ENCODE data around the gene TMEM151B. TPM values are rescaled to one million over a fixed set of nuclear protein-coding genes. Genes with fewer than 3 reads are reported as not detected.
A peak's percentile ranks its signal among the peaks of the same experiment; 100 is the strongest.

The TMEM151B gene
- polyA plus RNA-seq, 10 donors: 0.07 to 1.1 (median 0.33) TPM

- no peak for DNase-seq
These were observed 19.5 kb upstream of the TMEM151B start for GRCh38 chr6:44250718-44251123.

- no peak for DNase-seq
These were observed 18.4 kb upstream of the TMEM151B start for GRCh38 chr6:44251576-44252524.

DNA sequence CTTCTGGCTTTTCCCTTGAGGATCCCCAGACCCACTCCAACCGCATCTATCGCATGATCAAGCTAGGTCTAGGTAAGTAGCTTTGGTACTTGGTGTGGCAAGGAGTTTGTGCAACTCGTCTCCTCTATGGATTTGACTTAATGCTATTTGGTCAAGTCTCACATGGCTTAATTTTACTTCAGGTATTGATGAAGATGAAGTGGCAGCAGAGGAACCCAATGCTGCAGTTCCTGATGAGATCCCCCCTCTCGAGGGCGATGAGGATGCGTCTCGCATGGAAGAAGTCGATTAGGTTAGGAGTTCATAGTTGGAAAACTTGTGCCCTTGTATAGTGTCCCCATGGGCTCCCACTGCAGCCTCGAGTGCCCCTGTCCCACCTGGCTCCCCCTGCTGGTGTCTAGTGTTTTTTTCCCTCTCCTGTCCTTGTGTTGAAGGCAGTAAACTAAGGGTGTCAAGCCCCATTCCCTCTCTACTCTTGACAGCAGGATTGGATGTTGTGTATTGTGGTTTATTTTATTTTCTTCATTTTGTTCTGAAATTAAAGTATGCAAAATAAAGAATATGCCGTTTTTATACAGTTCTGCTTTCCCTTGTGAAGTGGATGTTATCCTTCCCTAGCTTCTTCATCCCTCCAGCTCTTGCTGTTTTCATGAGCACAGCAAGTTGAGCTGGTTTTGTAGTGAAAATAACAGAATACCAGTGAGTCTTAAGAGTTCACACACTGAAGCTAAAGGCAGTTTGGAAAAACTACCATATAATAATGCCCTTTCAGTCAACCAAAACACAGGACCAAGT, 16.7 kb upstream of the TMEM151B start:
- DNase-seq: no peak

- DNase-seq: no peak
These were observed 15.8 kb upstream of the TMEM151B start for GRCh38 chr6:44254191-44255104.

DNA sequence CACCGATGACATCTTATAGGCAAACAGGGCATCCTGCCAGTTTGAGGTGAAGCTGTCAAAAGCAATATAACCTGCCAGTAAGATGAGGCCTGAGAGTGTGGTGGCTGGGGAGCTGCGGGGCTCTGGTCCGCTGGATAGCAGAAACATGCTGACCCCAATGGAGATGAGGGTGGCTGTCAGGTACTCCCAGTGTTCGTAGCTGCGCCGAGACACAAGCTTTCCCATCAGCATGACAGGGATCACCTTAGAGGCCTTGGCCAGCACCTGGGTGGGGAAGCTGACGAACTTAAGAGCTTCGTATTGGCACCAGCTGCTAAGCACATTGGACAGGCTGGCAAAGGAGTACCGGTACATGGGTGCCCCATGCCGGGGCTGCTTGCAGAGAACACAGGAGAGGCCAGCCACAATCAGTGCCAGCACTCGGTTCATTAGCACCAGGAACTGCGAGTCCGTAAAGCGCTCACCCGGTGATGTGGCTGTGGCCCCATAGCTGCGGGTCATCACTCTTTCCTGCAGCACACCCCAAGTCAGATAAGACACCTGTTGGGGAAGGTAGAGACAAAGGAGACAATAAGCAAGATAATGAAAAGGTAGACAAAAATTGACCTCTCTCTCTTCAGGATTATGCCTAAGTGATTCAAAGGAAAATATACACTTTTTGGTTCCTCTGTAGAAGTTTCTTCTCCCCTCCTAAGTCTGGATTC, 15.0 kb upstream of the TMEM151B start:
- DNase-seq: no peak

GRCh38 chr6:44255871-44256774, 14.1 kb upstream of the TMEM151B start:
- DNase-seq: no peak

DNA sequence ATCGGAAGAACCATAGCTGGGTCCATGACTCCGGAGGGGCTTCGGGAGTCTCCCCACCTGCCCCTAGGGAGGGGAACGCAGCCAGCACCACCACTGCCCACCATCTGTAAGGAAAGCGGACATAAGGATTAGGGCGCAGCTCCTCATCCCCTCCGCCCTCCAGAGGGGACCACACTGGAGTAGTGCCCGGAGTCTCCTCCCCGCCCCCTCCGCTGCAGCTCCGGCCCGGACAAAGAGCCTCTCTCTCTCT, 13.6 kb upstream of the TMEM151B start:
- DNase-seq: peak in 1 of 3 donors; percentile 64

DNA sequence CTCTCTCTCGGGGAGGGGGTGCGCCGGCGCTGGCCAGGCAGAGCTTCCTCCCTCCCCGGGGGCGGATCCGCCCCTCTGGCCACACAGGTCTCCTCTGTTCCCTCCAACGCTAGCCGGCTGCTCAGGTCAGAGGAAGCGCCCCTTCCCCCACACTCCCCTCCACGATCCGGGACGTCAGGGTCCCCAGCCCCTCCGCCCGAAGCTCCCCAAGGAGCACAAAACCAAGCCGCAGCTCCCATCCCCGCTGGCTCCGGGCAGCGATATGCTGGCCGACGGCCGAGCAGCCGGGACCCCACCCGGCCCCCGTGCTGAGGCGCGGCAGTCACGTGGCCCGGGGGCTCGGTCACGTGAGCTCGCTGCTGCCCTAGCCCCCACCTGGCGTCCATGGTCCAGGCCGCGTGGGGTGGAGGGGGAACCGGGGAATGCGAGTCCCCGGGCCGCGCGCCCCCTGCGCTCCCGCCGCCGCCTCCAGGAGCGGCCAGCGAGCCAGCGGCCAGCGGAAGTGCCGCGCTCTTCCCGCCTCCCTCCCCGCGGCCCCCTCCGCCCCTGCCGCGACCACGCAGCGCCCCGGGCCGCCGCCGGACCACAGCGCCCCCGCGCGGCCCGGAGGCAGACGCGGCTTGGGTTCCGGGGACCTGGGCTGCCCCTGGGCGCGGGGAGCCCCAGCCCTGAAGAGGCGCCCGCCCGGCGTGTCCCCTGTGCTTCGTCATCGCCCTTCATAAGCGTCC, 13.1 kb upstream of the TMEM151B start, which contains the start of gene SLC35B2:
Gene SLC35B2, minus strand, starts transcription at position 504 of the 728 bp plus-strand sequence. Its CDS starts 118 bp downstream, at position 386.
- peak; percentile 64 to 93 (median 81) for DNase-seq

GRCh38 chr6:44257753-44258324, 12.4 kb upstream of the TMEM151B start:
- DNase-seq: no peak

DNA sequence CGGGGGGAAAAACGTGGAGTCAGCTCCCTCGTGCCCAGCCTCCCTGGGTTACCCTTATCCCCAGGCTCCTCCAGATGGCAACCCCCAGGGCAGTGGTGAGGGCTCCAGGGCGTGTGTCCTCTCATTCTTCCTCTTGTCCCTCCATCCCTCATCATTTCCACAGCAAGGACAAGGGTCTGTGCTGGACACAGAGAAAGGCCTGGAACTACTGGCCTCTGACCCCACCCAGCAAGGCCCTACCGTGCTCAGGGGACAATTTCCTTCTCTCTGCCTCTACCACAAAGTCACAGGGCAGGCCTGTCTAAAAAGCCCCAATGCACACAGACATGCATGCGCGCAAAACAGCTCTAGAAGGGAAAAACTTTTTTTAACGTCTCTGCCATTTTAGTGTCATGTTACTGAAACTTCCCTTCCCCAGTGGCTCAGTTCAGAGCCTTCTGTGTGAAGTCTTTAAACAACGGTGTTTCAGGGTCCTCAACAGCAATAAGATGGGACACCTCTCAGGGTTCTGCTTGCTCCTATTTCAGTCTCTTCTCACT, 11.9 kb upstream of the TMEM151B start:
- no peak for DNase-seq

- no peak for DNase-seq
These were observed 11.3 kb upstream of the TMEM151B start for GRCh38 chr6:44258921-44259320.

DNA sequence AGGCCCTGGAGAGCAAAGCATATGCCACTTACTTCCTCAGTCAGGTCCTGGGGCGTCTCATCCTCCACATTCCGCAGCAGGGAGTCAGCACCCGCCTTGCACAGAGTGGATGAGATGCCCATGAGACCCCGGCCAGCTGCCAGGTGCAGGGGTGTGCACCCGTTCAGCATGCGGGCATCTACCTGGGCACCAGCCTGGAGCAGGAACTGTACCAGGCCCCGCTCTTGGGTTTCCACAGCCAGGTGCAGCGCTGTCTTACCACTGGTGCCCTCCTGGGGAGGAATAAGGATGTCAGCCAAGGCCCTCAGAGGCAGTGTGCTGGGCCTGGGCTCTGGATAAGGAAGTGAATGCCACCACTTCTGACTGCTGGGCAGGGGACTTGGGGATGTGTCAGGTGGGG, 10.2 kb upstream of the TMEM151B start:
- DNase-seq: no peak

DNA sequence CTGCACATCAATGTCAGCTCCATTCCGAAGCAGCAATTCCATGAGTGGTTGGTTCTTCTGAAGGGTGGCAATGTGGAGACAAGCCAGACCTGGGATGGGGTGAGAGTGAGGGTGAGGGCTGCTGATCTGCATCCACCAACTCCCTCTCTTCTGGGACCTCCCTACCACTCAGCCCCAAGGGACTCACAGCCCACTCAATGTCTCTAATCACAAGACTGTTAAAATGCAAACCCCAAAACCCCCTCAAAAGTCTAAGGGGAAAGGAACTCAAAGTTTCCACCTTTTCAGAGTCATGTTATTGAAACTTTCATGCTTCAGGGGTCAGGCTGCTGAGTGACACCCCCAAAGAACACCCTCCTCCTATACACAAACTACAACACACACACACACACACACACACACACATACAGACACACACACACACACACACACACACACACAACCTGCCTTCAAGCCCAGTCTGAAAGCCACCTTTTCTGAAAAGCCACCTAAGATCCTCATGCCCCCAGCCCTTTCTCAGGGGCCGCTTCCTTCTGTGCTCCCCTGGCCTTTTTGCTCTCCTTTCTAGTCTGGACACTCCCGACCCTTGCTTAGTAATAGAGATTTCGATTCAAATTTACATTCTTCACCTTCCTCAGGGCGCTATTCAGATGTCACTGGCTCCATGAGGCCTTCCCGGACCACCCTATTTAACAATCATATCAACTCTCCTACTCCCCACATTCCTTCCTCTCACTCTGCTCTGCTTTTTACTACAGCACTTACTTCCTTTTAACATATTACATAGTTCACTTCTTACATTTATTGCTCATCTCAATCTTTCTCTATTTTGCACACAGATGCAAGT, 9.6 kb upstream of the TMEM151B start:
- DNase-seq: no peak

GRCh38 chr6:44261581-44261980, 8.7 kb upstream of the TMEM151B start:
- no peak for DNase-seq

DNA sequence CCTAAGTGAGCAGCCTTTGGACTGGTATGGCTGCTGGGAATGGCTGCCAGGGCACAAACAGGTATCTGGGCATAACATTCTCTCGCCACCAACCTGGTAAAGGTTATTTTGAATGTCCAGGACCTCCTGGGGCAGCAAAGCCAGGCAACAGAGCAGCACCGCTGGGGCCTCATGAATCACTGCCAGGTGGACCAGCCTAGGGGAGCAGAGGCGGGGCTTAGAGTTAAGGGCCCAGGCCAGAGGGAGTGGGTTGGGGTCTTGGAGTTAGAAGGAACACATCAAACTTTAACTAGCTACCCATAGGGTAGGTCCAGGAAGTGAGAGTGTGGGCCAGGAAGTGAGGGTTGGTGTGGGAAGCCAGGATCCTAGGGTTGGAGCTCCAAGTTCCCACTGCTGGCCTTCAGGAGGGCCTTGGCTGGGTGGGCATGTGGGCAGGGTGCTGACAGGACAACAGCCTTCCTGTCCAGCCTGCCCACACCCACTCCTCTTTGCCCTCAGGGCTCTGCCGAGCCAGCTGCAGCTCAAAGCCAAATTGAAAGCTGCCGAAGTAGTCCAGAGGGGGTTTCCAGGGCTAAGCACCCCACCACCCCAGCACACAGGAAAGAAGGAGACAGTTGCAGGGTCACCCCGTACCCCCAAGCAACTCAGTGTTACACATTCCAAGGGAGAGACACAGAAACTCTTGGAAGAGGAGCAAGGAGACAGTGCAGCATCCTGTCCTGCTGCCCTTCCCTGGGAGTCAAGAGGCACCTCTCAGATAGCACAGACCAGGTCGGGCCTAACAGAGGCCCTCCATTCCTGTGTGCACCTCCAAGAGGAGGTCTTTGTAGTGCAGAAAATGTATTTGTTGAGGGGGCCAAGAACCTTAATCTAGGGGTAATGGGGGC, 7.5 kb upstream of the TMEM151B start:
- DNase-seq: no peak

- no peak for DNase-seq
These were observed 6.7 kb upstream of the TMEM151B start for GRCh38 chr6:44263354-44264100.

All from muscle of back (tissue), 11 donors.